GM19467 (cell line): ENCODE data around the gene SH2D5.

Source experiments
- ATAC-seq: cut with Tn5 transposase; IDR thresholded peaks from one replicate; pipeline ENCODE4 v1.9.1; 2021; ENCODE audit warnings: mild to moderate bottlenecking, moderate library complexity; ENCODE audit not compliant: unreplicated experiment

SH2D5 gene

DNA sequence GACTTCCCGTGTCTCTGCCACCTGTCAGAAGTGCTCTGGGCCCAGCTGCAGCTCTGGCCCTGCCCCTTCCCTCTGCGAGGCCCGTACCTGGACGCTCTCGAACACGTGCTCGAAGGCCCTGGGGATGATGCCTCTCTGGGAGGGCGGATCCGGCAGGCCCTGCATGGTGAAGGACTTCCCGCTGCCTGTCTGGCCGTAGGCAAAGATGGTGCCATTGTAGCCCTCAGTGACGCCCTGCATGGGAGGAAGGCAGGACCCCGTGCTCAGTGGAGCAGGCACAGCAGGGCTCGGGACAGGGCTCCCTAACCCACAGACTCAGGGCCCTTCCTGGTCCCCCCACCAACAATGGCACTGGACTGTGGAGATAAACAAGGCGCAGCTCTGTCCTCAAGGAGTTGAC is 17.1 kb downstream of the SH2D5 start:
- ATAC-seq: no peak

DNA sequence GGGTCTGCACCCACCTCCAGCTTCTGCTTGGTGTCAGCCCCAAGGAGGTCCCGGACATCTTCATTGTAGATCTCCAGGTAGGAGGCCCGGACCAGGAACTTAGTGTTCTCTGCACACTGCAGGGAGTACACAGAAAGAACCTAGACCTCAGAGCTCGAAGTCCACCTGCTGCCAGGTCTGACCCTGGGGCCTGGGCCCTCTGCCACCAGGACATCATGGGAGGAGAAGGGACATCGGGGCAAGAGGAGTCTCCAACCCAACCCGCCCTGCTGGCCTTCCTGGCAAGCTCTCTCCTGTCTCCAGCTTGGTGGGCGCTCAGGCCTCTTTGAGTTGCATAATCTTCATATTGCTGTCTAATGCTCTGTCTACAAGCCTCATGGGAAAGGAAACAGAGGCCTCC is 19.1 kb downstream of the SH2D5 start:
- no peak for ATAC-seq

DNA sequence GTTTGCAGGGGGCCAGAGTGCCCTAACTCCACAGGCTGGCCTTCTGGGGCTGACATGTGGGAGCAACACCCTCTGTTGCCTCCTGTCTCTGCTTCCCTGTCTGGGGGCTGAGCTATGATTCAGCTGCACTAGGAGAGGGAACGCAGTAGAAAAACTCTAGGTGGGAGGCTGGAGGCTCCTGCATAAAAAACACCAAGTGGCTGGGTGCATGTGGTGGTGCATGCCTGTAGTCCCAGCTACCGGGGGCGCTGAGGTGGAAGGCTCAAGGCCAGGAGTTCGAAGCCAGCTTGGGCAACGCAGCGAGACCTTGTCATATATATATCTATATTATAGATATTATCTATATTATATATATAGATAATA is 20.3 kb downstream of the SH2D5 start:
- no peak for ATAC-seq

DNA sequence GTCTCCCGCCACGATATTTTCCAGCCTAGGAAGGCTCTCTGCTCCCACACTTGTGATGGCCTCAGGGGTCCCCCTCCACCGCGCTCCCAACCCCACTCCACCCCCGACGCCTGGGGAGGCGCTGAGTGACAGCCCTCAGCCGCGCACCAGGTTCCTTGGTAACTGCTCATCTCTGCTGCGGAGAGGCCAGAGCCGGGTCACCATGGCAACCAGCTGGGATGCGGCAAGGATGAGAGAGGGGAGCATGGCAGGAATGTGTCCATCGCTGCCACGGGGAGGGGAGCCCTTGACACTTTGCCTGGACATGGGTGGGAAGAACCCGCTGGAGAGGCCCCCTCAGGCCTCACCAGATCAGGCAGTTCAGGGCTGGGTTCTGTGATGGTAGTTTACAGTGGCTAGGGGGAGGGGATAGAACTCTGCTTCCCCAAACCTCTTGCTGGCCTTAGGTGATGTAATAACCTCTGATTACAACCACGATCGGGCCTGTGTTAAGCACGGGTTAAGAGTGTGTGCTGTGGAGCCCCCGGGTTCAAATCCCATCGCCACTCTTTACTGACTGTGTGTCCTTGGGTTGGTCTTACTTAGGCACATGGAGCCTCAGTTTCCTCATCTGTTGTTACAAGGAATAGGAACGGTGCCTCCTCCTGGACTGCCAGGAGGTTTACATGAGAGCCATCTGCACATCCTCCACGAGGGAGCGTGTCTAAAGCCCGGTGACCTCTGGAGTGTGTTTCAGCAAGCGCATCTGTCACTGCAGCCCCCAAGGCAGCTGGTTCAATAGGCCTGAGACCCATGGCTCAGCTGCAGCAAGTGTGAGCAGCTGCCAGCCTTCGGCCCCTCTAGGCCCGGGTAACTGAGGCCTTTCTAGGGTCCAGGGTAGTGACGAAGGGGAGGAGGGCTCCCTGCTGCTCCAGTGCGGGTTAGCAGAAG is 21.0 kb downstream of the SH2D5 start:
- no peak for ATAC-seq

DNA sequence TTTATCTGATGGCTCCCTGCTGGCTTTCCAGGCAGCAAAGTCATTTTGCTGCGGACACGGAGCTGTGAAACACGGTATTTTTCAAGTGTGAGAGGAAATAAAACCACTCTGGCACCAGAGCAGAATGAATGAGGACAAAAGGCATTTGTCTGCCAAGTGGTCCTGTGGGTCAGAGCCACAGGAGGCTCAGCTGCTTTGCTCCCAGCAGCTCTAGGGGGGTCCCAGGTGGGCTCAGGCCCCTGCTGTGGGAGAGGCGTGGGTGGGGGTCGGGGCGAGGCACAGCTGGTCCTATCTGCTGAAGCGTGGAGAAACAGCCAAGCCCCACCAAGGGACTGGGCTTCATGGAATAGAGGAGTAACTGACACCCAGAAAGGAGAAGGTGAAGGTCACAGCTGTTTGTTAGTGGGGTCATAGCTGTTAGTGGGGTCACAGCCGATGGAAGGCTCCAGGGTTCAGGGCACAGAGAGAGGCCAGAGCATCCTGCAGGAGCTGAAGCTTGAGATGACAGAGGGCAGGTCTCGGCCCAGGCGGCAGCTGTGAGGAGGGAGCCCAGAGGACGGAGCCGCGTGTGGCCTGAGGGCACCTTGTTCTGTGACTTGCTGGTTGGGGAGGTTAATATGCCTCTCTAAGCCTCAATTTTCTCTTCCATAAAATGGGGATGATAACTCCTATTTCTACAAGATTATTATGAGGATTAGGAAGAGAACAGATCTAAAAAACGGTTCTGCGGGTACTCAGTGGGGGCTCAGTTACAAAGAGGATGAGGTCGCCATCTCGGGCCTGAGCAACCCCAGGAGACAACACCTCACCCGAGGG is 21.8 kb downstream of the SH2D5 start:
- ATAC-seq: no peak

DNA sequence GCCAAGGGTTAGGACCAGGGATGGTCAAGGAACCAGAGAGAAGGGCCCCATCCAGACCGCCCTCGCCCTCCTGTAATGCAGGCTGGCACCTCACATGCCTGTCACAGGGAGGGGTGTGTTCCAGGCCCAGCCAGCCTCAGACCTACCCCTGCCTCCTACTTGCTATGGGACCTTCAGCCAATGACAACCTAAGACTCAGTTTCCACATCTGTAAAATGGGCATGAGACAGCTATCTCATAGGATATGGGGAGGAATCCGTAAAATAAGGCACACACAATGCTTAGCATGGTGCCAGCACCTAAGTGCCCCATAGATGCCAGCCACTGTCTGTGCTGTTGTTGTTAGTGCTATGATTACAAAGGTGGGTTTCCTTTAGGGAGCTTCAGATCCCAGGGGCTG is 22.6 kb downstream of the SH2D5 start:
- ATAC-seq: no peak

DNA sequence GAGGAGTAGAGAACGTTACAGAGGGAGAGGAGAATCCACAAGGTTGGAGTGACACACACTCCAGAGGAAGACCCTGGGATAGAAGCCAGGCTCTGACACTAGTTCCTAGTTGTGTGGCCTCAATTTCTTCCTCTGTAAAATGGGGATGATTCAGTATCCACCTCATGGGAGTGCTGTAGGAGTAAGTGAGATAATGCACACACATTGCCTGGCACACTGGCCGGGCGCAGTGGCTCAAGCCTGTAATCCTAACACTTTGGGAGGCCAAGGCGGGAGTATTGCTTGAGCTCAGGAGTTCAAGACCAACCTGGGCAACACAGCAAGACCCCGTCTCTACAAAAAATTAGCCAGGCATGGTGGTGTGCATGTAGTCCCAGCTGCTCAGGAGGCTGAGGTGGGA is 23.6 kb downstream of the SH2D5 start:
- ATAC-seq: no peak

DNA sequence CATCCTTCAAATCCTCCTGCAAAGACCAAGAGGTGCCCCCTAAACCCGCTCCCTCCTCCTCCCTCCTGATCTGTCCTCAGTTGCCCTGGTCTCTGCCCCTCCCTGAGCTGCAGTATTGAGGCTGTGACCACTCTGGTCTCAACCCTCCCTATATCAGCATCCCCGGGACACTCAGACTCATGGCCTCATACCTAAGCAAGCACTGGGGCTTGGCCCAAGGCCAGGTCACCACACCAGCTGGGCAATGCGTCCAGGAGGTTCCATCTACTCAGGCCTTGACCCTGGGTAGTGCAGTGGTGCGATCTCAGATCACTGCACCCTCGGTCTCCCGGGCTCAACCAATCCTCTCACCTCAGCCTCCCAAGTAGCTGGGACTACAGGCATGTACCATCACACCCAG is 24.4 kb downstream of the SH2D5 start:
- ATAC-seq: no peak

DNA sequence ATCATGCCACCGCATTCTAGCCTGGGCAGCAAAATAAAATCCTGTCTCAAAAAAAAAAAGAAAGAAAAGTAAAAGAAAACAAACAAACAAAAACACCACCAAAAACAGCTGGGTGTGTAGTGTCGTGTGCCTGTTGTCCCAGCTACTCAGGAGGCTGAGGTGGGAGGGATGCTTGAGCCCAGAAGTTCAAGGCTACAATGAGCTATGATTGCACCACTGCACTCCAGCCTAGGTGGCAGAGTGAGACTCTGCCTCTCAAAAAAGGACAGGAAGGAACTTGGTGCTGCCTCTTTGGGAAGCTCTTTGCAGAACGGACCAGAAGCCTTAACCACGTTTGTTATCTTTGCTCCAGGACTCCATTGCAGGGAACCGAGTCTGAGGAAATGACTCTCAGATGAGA is 25.7 kb downstream of the SH2D5 start:
- no peak for ATAC-seq

DNA sequence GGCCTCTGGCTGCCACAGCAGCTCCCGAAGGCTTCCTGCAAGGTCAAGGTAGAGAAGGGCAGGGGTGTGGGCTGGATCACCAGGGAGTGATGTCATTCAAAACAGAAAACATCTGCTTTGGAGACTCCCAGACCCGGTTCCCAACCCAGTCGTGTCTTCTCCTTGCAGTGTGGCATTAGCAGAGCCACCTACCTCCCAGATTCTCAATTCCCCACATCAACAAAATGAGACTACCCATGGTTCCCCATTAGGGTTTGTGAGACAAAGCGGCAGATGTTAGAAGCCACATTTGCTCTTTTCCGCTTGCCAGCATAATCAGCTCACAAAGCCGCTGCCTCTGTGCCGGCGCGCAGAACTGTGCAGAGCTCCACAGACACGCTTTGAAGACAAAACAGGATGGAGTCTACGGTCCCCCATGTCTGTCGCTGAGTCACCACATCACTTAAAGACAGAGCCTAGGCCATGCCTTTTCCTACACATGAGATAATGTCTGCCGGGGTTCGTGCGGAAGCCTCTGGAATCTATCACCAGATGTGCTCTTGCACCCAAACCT is 27.2 kb downstream of the SH2D5 start:
- ATAC-seq: no peak

DNA sequence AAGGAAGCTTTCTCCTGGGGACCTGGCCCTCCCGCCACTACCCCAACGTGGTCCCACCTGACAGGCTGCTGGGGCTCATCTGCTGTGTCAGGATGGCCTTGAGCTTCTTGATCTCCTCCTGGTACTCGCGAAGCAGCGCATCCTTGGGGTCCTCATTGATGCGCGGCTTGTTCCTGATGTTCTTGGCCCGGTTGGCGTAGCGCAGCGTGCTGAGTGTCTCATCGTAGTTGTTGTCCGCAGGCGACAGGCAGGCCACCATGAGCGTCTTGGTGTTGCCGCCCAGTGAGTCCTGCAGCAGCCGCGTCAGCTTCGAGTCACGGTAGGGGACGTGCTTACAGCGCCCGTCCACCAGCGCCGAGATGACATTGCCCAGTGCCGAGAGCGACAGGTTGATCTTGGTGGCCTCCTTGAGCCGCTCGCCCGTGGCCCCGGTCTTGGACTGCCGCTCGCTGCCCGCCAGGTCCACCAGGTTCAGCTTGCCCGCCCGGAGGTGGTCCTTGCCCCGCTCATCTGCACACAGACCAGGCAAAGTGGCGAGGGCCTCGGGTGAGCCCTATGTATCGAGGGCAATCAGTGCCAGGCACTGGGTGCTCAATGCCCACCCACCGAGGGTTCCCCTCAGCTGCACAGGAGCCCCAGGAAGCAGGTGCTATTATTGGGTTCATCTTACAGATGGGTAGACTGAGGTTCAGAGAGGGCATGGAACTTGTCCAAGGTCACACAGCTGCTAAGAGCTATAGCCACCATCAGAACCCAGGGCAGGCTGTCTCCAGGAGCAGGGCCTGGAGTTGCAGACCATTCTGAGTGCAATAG is 27.9 kb downstream of the SH2D5 start:
- ATAC-seq: no peak

DNA sequence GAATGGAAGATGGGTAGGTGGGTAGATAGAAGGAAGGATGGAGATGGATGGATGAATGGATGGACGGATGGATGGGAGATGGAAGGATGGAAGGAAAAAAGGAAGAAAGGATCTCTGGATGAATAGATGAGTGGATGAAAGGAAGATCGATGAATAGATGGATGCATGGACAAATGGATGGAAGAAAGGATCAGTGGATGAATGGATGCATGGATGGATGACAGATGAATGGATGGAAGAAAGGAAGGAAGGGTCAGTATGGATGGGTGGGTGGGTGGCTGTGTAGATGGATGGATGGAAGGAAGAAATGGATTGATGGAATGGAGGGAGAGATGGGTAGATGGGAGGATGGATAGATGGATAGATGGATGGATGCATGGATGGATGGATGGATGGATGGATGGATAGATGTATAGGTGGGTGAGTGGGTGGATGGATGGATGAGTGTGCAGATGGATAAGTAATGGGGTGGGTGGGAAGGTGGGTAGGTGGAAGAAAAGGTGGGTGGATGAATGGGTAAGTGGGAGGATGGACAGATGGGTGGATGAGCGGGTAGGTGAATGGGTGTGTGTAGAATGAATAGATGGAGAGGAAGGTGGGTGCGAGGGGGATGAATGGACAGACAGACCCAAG is 29.3 kb downstream of the SH2D5 start:
- ATAC-seq: no peak

DNA sequence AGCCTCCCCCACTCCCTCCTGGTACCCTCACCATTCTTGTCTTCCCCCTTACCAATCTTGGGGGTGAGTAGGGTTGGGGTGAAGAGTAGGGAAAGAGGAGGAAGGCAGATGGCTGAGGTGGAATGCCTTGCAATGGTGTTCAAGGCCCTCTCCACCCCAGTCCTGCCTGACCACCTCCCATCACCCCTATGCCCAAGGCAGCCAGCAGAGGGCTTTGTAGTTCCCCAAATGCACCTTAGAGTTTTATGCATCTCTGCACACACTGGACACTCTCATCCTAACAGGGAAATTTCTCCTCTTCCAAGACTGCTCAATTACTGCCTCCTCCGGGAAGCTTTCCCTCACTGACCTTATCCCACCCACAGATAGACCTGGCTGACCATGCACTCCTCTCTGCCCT is 30.1 kb downstream of the SH2D5 start:
- no peak for ATAC-seq

DNA sequence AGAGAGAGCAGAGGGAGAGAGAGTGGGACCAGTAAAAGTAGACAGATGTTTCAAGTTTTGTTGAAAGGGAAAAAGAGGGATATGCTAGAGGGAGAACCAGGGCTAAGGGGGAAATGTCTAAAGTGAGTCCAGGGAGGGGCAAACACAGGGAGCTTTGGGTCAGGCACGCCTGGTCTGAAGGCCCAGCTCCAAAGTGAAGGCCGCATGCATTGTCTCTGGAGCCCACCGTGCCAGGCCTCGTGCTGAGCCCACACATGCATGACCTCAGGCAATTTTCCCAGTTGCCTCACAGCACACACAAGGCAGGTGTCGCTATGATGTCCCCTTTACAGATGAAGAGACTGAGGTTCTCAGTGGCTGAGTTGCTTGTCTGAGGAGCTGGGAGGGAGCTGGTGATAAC is 30.7 kb downstream of the SH2D5 start:
- no peak for ATAC-seq

DNA sequence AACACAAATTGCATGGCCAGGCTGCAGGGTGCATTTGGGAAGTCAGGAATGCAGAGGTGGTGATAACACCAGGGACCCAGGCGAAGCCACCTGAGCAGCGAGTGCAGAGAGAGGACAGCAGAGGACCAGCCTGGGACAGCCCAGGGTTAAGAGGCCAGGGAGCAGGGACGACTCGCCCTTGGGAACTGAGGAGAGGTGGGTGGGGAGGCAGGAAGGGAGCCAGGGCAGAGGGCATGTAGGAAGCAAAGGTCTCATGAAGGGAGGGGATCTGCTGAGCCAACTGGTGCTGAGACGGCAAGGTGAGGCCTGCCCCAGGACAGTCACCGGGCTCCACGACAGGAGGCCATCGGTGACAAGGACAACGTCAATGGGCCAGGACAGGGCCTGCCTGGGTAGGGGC is 31.1 kb downstream of the SH2D5 start:
- no peak for ATAC-seq

DNA sequence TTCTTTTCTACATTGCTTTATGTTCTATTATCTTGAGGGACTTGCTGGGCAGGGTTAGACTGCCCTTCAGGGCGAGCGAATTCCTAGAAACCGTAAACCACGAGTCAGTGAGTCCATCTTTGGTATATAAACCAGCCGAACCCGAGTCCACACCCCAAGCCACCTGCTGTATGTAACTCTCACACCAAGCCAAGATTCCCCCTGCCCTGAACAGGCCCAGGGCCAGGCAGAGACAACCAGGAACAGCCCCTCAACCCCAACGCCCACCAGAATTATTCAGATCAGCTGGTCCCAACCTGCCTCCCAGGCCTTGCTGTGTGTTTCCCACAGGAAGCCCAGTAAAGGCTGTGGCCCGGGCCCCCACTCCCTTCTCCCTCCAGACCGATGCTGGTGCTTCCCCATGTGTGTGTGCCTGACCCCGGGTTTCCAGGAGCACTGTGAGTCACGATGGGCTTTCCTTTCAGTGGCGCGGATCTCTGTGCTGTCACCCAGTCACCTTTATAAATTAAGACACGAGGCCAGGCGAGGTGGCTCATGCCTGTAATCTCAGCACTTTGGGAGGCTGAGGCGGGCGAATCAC is 31.8 kb downstream of the SH2D5 start:
- no peak for ATAC-seq

DNA sequence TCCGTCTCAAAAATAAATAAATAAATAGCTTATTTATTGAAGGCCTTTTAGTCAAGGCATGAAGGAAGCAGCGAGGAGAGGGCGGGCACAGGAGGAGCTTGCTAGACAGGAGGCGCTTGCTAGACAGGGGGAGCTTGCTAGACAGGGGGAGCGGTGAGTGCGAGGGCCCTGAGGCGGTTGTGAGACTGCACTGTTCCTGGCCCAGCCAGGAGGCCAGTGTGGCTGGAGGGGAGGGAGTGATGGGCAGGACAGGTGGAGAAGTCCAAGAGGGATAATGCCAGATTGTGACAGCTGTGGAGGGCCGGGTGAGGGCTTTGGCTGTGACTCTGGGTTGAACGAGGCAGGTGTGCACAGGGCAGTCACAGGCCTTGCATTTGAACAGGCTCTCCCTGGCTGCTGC is 32.9 kb downstream of the SH2D5 start:
- no peak for ATAC-seq

DNA sequence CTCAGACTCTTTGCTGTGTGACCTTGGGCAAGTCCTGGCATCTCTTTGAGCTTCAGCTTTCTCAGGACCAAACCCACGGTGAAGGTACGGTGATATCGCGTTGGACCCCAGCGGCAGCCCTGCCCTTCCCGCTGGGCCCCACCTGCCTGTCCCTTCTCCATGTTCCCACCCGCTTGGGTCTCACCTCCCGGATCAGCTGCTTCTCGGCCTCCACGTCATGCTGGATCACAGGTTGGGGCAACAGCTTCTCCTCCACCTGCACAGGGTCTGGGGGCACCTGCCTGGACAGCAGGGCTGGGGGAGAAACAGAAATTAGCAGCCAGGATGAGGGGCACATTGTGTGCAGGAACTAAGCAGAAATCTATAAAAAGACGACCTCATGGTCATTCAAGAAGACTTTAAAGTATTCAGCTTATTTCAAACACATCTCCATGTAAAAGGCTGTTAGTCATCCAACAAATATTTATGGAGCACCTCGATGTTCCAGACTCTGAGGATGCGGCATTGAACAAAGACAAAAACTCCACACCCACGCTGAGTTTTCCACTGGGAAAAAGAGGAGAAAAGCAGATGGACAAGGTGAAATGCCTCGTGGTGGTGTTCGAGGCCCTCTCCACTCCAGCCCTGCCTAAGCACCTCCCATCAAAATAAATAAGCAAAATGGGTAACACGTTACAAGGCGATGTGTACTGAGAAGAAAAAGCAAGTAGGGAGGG is 34.1 kb downstream of the SH2D5 start:
- no peak for ATAC-seq

DNA sequence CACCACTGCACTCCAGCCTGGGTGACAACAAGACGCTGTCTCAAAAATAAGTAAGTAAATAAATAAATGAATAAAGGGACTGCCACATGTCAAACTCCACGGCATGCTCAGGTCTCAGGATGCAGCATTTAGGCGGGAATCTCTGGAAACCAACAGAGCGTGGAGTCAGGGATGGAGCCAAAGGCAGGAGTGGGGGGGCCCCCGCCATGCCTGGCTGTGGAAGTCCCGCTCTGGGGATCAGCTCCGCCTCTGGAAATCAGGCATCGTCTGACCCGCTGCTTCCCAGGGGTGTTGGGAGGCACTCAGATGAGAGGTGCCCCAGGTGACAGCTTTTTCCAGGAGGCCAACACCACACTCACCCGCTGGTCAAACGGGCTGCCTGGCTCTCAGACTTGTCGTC is 34.9 kb downstream of the SH2D5 start:
- ATAC-seq: no peak
